ENCODE measurements around the gene RAPGEF1. TPM values are rescaled to one million over a fixed set of nuclear protein-coding genes. Genes with fewer than 3 reads are reported as not detected.
"Not testable (repeated sequence)": the region's sequence is repeated elsewhere in the genome, so short reads cannot be mapped to it uniquely, and the experiment has no call there.

RAPGEF1 gene
- total RNA-seq, 1 experiment from 2014 or later: 47.1 TPM

DNA sequence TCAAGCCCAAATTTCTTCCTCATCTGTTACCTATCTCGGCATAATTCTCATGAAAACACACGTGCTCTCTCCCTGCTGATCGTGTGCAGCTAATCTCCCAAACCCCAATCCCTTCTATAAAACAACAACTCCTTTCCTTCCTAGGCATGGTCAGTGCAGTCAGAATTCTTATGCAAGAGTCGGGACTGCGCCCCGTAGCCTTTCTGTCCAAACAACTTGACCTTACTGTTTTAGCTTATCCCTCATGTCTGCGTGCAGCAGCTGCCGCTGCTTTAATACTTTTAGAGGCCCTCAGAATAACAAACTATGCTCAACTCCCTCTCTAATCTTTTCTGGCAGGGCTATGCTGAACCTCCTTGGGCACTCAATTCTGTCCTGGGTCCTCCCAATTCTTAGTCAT is 189.4 kb downstream of the RAPGEF1 start:
- not testable (repeated sequence) for DNase-seq; H3K4me3 ChIP-seq (ENCODE audit: insufficient read depth, low read depth, low read length); H3K36me3 ChIP-seq (replicated peaks; ENCODE audit: control insufficient read depth, insufficient read depth, low read length)
- peaks cover 23% of the 10 kb centered on the region for H3K27me3 ChIP-seq (ENCODE audit: control insufficient read depth, insufficient read depth, low read length)

DNA sequence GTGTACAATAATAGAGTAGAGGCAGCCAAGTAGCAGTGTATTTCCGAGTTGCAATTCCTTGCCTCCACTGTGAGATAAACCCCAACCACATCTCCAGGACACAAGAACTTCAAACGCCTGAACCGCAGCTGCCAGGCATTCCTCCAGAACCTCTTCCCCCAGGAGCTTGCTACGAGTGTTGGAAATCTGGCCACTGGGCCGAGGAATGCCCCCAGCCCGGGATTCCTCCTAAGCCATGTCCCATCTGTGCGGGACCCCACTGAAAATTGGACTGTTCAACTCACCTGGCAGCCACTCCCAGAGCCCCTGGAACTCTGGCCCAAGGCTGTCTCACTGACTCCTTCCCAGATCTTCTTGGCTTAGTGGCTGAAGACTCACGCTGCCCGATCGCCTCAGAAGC is 190.7 kb downstream of the RAPGEF1 start:
- peaks cover 16% of the 10 kb centered on the region for H3K27me3 ChIP-seq (ENCODE audit: control insufficient read depth, insufficient read depth, low read length)
- not testable (repeated sequence) for H3K4me3 ChIP-seq (ENCODE audit: insufficient read depth, low read depth, low read length); DNase-seq; H3K36me3 ChIP-seq (replicated peaks; ENCODE audit: control insufficient read depth, insufficient read depth, low read length)

DNA sequence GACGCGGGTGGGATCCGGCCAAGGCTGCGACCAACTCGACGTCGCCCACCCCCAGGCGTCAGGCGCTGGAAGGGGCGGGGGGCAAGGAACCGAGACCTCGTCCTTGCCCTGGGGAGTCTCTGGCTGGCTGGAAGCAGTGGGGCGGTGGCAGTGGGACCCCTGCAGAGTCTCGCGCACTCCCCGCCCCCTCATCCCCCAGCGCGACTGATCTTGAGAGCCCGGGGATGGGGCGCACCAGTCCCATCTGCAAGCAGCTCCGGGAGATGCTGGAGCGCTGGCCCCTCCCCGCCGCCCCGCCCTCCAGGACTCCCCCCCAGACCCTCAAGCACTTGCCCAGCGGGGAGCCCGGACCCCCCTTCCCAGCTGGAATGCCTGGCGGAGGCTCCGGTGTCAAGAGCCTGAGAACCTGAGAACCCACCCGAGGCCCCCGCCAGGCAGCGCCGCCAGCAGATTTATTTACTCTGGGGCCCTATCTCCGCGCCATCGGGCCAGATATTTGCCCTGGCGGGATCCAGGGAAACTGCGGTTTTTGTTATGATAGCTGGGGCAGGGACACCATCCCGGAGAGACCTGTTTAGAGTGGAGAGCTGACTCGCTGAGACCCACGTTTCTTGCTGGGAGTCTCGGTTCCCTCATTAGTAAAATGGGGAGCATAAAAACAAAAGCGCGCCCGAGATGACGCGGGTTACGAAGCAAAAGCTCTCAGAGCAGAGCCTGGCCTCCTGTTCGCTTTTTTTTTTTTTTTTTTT is 193.4 kb downstream of the RAPGEF1 start:
- peak; percentile 87 for DNase-seq
- Histone ChIP-seq H3K36me3 (replicated peaks; ENCODE audit: control insufficient read depth, insufficient read depth, low read length) (no peaks in the 10 kb centered on the region), H3K27me3 (ENCODE audit: control insufficient read depth, insufficient read depth, low read length) (peaks cover 10% of the 10 kb centered on the region), H3K4me3 (ENCODE audit: insufficient read depth, low read depth, low read length) (peak overlapping the region; percentile 33)

DNA sequence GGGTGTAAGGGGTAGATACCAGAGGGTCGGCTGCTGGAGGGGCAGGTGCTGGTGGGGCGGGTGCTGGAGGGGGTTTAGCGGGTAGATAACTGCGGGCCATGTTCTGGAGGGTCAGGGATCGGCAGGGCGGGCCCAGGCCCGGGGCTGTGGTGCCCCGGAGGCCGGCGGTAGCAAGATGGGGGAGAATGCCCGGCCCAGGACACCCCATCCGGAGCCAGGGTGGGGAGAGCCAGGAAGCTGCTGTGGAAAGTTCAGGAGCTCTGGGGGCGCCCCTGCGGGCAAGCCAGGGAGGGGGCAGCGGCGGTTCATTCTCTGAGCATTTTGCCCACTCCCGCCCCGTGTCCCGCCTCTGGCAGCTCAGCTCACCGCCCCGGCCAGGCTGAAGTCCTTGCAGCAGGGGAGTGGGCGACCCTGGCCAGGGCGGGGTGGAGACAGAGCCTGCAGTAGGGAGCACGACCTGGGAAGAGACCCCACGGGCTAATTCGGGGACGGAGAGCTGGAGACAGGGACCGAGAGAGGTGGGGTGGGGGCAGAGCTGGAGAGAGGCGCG is 194.0 kb downstream of the RAPGEF1 start:
- peak; percentile 81 for DNase-seq
- H3K27me3 ChIP-seq (ENCODE audit: control insufficient read depth, insufficient read depth, low read length): peaks cover 10% of the 10 kb centered on the region

DNA sequence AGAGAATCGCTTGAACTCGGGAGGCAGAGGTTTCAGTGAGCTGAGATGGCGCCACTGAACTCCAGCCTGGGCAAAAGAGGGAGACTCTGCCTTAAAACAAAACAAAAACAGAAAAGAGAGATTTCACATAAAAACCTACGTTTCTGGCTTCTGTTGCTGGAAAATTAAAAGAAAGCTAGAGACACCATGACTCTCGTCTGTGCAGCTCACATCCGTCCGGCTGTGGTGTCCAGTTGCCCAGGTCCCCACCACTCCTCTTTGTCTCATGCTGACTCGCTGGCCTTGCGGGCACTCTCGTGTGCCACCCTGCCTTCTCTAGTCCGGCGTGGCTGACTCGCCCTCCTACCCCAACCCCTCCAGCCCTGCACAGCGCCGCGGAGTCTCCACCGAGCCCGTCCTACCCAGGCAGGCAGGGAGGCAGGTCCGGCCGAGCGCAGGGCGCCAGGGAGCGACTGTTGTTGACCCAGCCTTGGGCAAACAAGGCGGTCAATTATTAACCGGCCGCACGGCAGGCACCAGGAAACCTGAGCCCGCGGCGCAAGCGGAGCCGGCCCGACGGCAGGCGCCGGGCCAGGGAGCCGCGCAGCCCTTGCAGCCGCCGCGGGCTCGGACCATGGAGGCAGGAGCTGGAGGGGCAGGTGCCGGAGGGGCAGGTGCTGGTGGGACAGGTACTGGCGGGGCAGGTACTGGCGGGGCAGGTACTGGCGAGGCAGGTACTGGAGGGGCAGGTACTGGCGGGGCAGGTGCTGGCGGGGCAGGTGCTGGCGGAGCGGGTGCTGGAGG is 194.7 kb downstream of the RAPGEF1 start, which contains the start of gene PRRT1B:
Gene PRRT1B (plus strand): TSS at position 521 of the 783 bp plus-strand sequence. CDS start 93 bp downstream, at position 614.
- H3K36me3 ChIP-seq (replicated peaks; ENCODE audit: control insufficient read depth, insufficient read depth, low read length): no peaks in the 10 kb centered on the region
- DNase-seq: peak; percentile 73
- H3K4me3 ChIP-seq (ENCODE audit: insufficient read depth, low read depth, low read length): peak within 1 kb of the TSS; percentile 33
- peaks cover 10% of the 10 kb centered on the region for H3K27me3 ChIP-seq (ENCODE audit: control insufficient read depth, insufficient read depth, low read length)

More for the DNA sequence above, 194.0 kb downstream of the RAPGEF1 start:
- Histone ChIP-seq H3K36me3 (replicated peaks; ENCODE audit: control insufficient read depth, insufficient read depth, low read length) (no peaks in the 10 kb centered on the region), H3K4me3 (ENCODE audit: insufficient read depth, low read depth, low read length) (peak overlapping the region; percentile 33; the same call in 1 of the 2 replicates)

DNA sequence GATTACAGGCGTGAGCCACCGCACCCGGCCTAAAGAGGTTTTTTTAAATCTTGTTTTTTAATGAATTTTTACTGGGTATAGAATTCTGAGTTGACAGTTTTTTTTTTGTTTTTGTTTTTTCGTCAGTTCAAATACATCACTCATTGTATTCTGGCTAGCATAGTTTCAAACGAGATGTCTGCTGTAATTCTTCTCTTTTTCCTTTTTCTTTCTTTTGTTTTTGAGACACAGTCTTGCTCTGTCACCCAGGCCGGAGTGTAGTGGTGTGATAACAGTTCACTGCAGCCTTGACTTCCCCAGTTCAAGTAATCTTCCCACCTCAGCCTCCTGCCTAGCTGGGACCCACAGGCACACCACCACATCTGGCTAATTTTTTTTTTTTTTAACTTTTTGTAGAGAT is 196.7 kb downstream of the RAPGEF1 start:
- H3K4me3 ChIP-seq (ENCODE audit: insufficient read depth, low read depth, low read length): no peak overlapping the region
- peaks cover 10% of the 10 kb centered on the region for H3K27me3 ChIP-seq (ENCODE audit: control insufficient read depth, insufficient read depth, low read length)
- no peaks in the 10 kb centered on the region for H3K36me3 ChIP-seq (replicated peaks; ENCODE audit: control insufficient read depth, insufficient read depth, low read length)
- DNase-seq: no peak

DNA sequence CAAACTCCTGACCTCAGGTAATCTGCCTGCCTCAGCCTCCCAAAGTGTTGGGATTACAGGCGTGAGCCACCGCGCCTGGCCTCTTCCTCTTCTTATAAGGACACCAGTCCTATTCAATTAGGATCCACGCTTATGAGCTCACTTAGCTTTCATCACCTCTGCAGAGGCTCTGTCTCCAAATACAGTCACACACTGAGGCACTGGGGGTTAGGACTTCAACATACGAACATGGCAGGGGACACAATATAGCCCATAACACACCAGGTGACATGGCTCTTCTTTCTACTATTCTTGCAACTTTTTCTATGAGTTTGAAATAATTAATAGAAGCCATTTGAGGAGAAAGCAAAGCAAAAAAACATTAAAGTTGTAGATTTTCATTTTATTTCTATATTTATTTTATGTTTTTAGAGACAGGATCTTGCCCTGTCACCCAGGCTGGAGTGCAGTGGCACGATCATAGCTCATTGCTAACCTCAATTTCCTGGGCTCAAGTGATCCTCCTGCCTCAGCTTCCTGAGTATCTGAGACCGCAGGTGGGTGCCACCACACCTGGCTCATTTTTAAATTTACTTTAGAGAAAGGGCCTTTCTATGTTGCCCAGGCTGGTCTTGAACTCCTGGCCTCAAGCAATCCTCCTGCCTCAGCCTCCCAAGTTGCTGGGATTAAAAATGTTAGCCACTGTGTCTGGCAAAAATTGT is 200.5 kb downstream of the RAPGEF1 start:
- H3K4me3 ChIP-seq (ENCODE audit: insufficient read depth, low read depth, low read length): no peak overlapping the region
- no peaks in the 10 kb centered on the region for H3K27me3 ChIP-seq (ENCODE audit: control insufficient read depth, insufficient read depth, low read length)
- DNase-seq: no peak
- H3K36me3 ChIP-seq (replicated peaks; ENCODE audit: control insufficient read depth, insufficient read depth, low read length): no peaks in the 10 kb centered on the region

DNA sequence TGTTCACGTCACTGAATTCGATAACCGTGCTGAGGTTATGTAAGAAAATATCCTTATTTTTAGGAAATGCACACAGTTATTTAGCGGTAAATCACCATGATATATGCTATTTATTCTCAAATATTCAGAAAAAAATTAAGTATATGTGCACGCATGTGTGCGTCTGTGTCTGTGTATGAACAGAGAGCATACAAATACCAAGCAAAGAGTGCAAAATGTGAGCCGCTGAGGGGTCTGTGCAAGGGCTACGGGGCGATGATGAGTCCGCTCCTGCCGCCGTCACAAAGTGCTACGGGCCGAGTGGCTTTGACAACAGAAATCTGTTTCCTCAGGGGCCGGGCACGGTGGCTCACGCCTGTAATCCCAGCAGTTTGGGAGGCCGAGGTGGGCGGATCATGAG is 201.9 kb downstream of the RAPGEF1 start:
- Histone ChIP-seq H3K27me3 (ENCODE audit: control insufficient read depth, insufficient read depth, low read length) (no peaks in the 10 kb centered on the region), H3K4me3 (ENCODE audit: insufficient read depth, low read depth, low read length) (no peak overlapping the region), H3K36me3 (replicated peaks; ENCODE audit: control insufficient read depth, insufficient read depth, low read length) (no peaks in the 10 kb centered on the region)
- DNase-seq: no peak

DNA sequence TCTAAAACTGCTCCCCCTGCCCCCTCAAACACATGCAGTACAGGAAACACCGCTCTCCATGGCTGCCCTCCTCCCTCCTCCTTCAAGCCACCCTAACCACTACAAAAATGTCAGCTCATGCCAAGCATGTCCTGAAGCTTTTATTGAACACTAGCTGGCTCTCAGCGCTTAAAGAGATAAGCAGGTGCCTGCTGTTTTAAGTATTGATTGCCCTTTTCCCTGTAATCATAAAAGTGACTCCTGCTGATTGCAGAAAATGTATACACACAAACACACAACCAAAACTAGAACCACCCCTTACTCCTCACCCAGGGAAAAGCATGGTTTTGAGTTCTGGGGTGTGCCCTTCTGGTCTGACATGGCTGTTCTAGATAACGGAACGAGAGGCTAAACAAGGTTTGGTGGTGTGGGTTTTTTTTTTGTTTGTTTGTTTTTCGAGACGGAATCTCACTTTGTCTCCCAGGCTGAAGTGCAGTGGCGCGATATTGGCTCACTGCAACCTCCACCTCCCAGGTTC is 205.1 kb downstream of the RAPGEF1 start:
- Histone ChIP-seq H3K27me3 (ENCODE audit: control insufficient read depth, insufficient read depth, low read length) (no peaks in the 10 kb centered on the region), H3K36me3 (replicated peaks; ENCODE audit: control insufficient read depth, insufficient read depth, low read length) (peaks cover 2% of the 10 kb centered on the region), H3K4me3 (ENCODE audit: insufficient read depth, low read depth, low read length) (no peak overlapping the region)
- no peak for DNase-seq

DNA sequence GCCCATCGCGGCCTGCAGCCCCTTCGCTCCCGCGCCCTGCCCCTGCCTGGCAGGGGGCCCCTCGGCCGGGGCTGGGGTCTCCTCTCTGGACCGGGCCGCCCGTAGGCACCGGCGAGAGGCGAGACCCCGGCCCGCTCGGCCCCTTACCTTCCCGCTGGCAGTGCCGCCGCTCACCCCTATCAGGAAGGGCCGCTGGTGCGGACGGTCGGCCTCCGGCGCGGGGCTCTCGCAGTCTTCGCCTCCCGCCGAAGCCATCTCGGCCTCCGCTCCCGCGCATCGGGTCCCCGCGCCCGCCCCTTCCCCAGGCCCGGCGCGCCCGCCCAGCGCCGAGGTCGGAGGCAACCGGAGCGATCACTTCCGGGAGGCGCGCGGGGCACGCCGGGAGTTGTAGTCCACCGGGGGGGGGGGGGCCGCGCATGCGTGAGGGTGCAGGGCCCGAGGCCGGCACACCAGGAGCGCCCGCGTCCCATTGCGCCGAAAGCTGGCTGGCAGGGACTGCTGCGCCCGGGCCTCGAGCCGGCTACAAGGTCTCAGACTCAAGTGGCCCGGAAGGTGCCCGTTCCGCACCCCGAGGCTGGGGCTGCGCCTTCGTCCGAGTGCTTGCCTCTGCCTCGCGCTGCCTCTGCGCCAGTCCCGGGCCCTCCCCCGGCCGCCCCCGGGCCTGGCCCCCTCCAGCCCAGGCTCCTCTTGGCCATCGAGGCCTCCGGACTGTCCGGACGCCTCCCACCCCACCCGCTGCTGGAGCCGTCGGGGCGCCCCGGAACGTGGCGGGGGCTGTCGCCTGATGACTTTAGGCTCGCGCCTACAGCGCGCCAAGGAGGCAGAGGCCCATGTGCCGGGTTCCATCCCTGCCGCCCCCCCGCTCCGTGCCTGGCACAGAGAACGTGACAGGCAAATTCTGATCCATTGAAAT is 208.7 kb downstream of the RAPGEF1 start, which contains the start of gene UCK1:
Gene UCK1 (minus strand): TSS at position 344 of the 913 bp plus-strand sequence. CDS start 89 bp downstream, at position 255.
- DNase-seq: peak; percentile 100
- H3K36me3 ChIP-seq (replicated peaks; ENCODE audit: control insufficient read depth, insufficient read depth, low read length): peaks cover 15% of the 10 kb centered on the region
- H3K4me3 ChIP-seq (ENCODE audit: insufficient read depth, low read depth, low read length): peak within 1 kb of the TSS; percentile 85
- H3K27me3 ChIP-seq (ENCODE audit: control insufficient read depth, insufficient read depth, low read length): no peaks in the 10 kb centered on the region

DNA sequence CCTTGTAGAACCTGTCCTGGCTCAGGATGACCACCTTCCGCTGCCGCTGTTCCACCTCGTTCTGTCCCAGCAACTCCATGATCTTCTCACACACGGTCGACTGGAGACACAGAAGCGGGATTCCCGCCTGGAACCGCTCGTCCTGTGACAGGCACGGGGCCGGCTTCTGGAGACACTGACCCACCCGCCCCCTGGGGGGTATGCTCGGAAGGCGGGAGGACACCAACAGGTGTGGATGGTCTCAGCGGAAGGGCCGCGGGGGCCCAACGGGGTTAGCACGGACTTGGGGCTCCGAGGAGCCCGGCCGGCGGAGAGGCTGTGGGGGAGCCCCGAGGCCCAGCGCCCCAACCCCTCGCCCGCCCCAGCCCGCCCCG is 209.3 kb downstream of the RAPGEF1 start:
- H3K36me3 ChIP-seq (replicated peaks; ENCODE audit: control insufficient read depth, insufficient read depth, low read length): peaks cover 19% of the 10 kb centered on the region
- no peaks in the 10 kb centered on the region for H3K27me3 ChIP-seq (ENCODE audit: control insufficient read depth, insufficient read depth, low read length)
- H3K4me3 ChIP-seq (ENCODE audit: insufficient read depth, low read depth, low read length): peak overlapping the region; percentile 85
- DNase-seq: peak; percentile 90

DNA sequence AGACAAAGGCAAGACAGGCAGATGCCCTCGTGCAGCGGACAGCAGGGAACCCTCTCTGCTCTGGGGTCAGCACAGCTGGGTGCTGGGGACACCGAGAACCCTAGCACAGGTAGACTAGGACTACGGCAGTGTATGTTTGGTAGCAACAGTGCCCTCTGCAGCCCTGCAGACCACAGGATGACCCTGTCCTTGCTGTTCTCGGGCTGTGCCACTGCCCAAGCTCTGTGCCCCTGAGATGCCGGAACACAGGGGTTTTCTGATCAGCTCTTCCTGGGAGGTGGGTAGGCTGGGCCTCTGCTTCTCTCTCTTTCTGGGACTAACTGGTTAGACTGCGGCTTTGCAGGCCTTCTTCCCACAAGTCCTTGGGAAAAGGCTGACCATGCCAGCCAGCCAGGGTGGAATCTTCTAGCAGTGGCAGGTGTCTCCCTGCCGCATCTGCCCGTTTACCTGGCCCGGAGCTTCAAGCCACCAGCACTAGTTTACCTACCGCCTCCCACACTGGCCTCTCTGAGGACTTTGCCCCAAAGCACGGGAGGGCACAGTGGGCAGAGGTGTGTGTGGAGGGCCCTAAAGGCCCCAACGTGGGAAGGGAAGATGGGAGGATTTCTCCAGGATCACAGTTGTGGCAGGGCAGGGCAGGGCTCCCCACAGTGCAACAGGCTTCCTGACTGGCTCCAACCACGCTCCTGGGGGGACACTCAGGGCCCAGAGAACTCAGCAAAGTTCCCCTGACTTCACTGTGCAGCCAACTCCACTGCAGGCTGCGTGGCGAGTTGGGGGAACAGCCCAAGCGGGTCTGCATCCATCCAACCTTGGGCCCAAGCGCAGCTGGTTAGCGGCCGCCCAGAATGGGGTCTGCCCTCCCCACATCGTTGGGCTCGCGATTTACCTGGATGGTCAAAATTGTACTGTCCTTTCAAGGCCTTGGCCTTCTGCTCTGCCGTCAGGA is 210.0 kb downstream of the RAPGEF1 start:
- DNase-seq: peak; percentile 62
- Histone ChIP-seq H3K36me3 (replicated peaks; ENCODE audit: control insufficient read depth, insufficient read depth, low read length) (peaks cover 19% of the 10 kb centered on the region), H3K4me3 (ENCODE audit: insufficient read depth, low read depth, low read length) (peak overlapping the region; percentile 85), H3K27me3 (ENCODE audit: control insufficient read depth, insufficient read depth, low read length) (no peaks in the 10 kb centered on the region)

Data from H7 (cell line).